GM12892 (cell line): ENCODE results near the gene TMTC2.

Experiments used
- POLR2A ChIP-seq: IDR thresholded peaks from 2 replicates; pipeline ENCODE4 v1.6.1; 2011; ENCODE audit warnings: low read depth, low read length, control low read depth
- POLR2AphosphoS5 ChIP-seq: IDR thresholded peaks from 2 replicates; pipeline ENCODE4 v1.6.1; 2011; ENCODE audit warnings: low read depth, low read length, control low read depth

DNA sequence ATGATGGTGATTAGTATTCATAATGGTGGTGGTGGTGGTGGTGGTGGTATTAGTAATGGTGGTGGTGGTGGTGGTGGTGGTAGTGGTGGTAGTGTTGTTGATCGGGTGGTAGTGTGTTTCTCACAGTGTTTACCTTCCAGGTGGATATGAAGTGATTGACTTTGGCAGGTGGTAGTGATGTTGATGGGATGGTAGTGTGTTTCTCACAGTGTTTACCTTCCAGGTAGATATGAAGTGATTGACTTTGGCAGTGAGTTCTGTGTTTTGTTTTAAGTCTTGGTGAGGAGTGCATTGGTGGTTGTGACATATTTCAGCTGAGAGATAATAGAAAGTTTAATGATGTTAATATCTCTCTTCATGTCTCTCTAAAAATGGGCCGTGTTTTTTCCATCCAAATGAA lies 189.4 kb downstream of the TMTC2 start:
- TF ChIP-seq POLR2AphosphoS5 (no peak), POLR2A (no peak)
